Measurements from ENCODE around the gene GRSF1. TPM values are rescaled to one million over a fixed set of nuclear protein-coding genes. Genes with fewer than 3 reads are reported as not detected.

Gene GRSF1
- total RNA-seq, 4 donors from 2014 or later = 49.0 to 61.2 (median 51.0) TPM

DNA sequence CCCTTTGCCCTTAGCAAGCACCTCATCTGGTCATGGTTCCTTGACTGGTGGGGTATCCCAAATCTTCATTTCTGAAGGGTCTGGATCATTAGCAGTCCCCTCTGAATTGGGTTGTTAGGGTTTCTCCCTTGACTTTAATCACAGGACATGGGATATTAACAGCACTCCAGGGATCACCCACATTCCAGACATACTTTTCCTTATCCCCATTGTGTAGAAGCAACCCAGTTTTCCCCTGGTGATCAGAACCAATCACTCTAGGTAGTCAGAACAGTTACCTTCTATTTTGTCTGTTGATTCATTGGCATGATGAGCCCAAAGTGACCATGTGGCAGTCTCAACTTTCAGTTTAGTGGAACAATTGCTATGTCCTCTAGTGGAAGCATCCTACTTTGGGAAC is 29.1 kb upstream of the GRSF1 start:
- no peak for ATAC-seq (ENCODE audit: low FRiP score)
- TF ChIP-seq, protein P1, sequence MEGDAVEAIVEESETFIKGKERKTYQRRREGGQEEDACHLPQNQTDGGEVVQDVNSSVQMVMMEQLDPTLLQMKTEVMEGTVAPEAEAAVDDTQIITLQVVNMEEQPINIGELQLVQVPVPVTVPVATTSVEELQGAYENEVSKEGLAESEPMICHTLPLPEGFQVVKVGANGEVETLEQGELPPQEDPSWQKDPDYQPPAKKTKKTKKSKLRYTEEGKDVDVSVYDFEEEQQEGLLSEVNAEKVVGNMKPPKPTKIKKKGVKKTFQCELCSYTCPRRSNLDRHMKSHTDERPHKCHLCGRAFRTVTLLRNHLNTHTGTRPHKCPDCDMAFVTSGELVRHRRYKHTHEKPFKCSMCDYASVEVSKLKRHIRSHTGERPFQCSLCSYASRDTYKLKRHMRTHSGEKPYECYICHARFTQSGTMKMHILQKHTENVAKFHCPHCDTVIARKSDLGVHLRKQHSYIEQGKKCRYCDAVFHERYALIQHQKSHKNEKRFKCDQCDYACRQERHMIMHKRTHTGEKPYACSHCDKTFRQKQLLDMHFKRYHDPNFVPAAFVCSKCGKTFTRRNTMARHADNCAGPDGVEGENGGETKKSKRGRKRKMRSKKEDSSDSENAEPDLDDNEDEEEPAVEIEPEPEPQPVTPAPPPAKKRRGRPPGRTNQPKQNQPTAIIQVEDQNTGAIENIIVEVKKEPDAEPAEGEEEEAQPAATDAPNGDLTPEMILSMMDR (IDR thresholded peaks at IDR 0.05) = no peak
- DNase-seq (ENCODE audit: low spot score) = no peak

DNA sequence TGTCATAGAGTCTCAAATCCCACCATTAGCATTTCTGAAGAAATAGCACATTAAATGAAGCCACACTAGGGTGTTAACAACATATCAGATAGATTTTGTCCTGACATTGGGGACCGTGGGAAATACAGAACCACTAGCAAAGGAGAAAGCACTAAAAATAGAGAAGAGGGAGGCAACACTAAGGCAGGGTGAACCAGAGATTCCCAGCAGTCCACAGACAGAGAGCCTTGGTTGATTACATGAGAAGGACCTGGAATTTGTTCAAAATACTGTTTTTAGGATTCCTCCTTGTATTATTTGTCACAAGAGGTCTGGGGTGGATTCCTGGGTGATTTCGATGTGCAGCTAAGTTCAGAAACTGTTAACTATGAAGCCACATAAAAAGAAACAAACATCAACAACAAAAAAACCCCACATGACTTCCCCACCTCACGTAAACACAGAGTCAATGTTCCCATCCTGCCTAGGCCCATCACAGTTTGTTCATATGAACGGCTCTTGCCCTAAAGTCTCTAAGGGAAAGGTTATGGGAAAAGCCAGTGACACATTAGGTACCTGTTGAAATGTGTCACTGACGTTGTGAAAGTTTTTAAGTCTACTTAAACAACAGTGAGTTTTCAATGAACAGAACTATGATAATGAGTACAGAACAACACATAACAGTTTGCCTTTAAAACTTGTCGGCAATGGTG is 23.6 kb upstream of the GRSF1 start:
- TF ChIP-seq, protein P1 (IDR thresholded peaks at IDR 0.05) = no peak
- no peak for ATAC-seq (ENCODE audit: low FRiP score)
- no peak for DNase-seq (ENCODE audit: low spot score)

- ATAC-seq (ENCODE audit: low FRiP score) (no peak), DNase-seq (ENCODE audit: low spot score) (no peak)
- TF ChIP-seq, protein P1 (IDR thresholded peaks at IDR 0.05) = no peak
Measured at GRCh38 chr4:70859066-70859465, 19.4 kb upstream of the GRSF1 start.

DNA sequence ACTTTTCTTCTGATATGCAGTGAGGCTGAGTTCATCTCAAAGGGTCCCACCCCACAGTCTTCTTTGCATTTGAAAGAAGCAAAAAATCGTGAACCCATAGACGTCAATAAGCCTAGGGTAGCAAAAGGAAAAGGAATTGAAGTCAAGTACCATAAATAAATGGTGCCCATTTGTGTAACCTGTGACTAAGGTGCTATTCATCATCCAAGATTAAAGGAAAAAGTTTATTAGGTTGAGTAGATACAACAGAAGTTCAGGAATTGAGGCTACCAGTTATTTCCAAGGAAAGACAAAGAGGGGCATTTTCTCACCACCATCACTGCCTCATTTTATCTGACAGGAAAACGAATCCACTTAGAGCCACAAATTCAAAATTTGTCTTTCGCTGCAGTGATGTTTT is 18.8 kb upstream of the GRSF1 start:
- ATAC-seq (ENCODE audit: low FRiP score) = no peak
- DNase-seq (ENCODE audit: low spot score) = no peak
- TF ChIP-seq, protein P1 (IDR thresholded peaks at IDR 0.05) = no peak

DNA sequence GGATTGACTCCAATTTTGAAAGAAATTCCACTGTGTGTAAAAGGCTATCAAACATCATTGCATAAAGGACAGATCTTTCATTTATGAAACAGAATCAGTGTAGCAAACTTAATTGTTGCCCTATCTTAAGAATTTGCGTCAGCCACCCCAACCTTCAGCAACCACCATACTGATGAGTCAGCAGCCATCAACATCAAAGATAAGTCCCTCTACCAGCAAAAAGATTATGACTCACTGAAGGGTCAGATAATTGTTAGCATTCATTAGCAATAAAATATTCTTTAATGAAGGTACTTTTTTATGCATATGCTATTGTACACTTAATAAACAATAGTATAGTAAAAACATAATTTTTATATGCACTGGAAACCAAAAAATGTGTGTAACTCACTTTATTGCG is 15.8 kb upstream of the GRSF1 start:
- DNase-seq (ENCODE audit: low spot score) (no peak), ATAC-seq (ENCODE audit: low FRiP score) (no peak)
- TF ChIP-seq, protein P1 (IDR thresholded peaks at IDR 0.05) = no peak

DNA sequence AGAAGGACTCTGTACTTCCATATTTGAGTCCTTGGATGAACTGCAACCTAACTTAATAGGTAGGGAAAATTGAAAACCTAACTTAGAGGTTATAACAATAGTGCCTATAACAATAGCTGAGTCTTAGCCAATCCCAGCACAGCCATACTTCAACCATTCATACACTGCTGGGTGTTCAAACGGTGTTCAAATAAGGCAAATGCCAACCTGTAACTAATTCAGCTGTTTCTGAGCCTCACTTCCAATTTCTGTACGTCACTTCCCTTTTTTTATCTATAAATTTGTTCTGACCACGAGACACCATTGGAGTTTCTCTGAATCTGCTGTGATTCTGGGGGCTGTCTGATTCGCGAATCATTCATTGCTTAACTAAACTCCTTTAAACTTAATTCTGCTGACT is 9.6 kb upstream of the GRSF1 start:
- no peak for ATAC-seq (ENCODE audit: low FRiP score)
- TF ChIP-seq, protein P1 (IDR thresholded peaks at IDR 0.05) = no peak
- DNase-seq (ENCODE audit: low spot score) = no peak

DNA sequence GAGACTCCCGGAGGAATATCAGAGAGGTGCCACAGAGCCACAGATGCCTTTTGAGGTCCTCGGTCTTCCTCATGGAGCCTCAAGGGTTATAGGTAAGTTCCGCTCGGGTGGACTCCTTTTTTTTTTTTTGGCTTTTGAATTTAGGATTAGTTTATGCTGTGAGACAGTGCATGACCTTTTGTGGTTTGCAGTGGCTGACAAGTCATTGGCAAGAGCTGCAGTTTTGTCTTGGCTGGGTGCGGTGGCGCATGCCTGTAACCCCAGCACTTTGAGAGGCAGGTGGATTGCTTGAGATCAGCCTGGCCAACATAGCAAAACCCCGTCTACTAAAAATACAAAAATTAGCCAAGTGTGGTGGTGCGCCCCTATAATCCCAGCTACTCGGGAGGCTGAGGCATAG is 4.5 kb upstream of the GRSF1 start:
- TF ChIP-seq, protein P1 (IDR thresholded peaks at IDR 0.05) = no peak
- DNase-seq (ENCODE audit: low spot score) (no peak), ATAC-seq (ENCODE audit: low FRiP score) (no peak)
